SK-N-SH treated with all-trans-retinoic acid at 6 μM for 48 hours (cell line): Measurements from ENCODE around the gene OLFML3.

ENCODE experiments used
- CSRNP3 ChIP-seq: fragments of 250-450 bp; sonication (Bioruptor Pico); IDR thresholded peaks from 2 replicates; pipeline ENCODE4 v1.5.1; 2021; ENCODE audit warnings: mild to moderate bottlenecking, moderate library complexity
- GLIS3 ChIP-seq: fragments of 250-450 bp; sonication (Bioruptor Pico); IDR thresholded peaks from 2 replicates; pipeline ENCODE4 v1.5.0; 2020; ENCODE audit warnings: mild to moderate bottlenecking, moderate library complexity
- POU6F1 ChIP-seq: fragments of 250-450 bp; sonication (Bioruptor Pico); IDR thresholded peaks from 2 replicates; pipeline ENCODE4 v1.8.0; 2021; ENCODE audit warnings: low read depth, mild to moderate bottlenecking, moderate library complexity, borderline replicate concordance
- RARB ChIP-seq: fragments of 250-450 bp; sonication (Bioruptor Pico); IDR thresholded peaks from 2 replicates; pipeline ENCODE4 v1.8.0; 2021; ENCODE audit warnings: mild to moderate bottlenecking, moderate library complexity
- TCF4 ChIP-seq: fragments of 250-450 bp; sonication (Bioruptor Pico); IDR thresholded peaks from 2 replicates; pipeline ENCODE4 v1.8.0; 2021; ENCODE audit warnings: mild to moderate bottlenecking, moderate library complexity, borderline replicate concordance
- ZC3H10 ChIP-seq: fragments of 250-450 bp; sonication (Bioruptor Pico); IDR thresholded peaks from 2 replicates; pipeline ENCODE4 v1.5.1; 2021; ENCODE audit warnings: mild to moderate bottlenecking, moderate library complexity
- ZFP3 ChIP-seq: fragments of 250-450 bp; sonication (Bioruptor Pico); IDR thresholded peaks from 2 replicates; pipeline ENCODE4 v1.5.0; 2020; ENCODE audit warnings: mild to moderate bottlenecking, moderate library complexity

- TF ChIP-seq ZFP3 (CRISPR knock-in tag) (no peak), ZC3H10 (CRISPR knock-in tag) (no peak), RARB (CRISPR knock-in tag) (no peak), POU6F1 (no peak), GLIS3 (CRISPR knock-in tag) (no peak), TCF4 (CRISPR knock-in tag) (no peak), CSRNP3 (CRISPR knock-in tag) (no peak)
Observed at GRCh38 chr1:113983391-113983790, 4.1 kb downstream of the OLFML3 start.
